Measurements from ENCODE around the gene USP19. TPM values are rescaled to one million over a fixed set of nuclear protein-coding genes. Genes with fewer than 3 reads are reported as not detected.

The USP19 gene
- total RNA-seq (2022; extraction: Qiagen RNA extraction; ENCODE audit: low read depth) = 17.5 to 23.3 TPM (median 21.3 TPM) in 5 replicates

DNA sequence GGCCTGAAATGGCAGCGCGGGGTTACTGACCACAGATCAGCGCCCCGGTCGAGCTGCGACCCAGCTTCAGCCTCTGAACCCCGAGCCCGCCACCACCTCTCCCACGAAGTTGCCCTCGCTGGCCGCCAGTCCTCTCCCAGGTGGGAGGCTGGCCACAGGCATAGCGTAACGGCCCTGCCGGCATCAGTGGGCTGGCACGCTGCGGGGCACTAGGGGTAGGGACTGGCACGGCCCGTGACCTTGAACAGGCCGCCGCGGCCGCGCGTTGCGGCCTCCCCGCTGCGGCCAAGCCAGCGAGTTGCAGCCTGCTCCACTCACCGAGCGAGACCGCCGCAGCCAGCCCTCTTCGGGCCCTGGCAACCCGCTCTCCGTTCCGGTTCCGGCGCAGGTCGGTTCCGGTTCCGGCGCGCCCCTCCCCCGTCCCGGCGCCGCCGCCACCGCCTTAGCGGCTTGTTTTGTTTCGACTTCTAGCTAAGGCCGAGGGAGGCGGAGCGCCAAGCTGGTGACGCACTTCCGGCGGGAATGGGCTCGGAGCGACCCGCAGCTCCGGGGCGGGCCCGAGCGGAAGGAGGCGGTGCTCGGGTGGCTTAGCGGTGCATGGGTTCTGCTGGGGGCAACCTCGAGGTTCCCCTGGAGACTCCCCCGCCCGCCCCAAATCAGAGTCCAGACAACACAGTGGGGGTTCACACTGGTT lies at the start of gene USP19:
TSS of gene USP19 (minus strand) at position 386 of the 694 bp plus-strand sequence. CDS start 1,678 bp downstream, outside the sequence.

DNA sequence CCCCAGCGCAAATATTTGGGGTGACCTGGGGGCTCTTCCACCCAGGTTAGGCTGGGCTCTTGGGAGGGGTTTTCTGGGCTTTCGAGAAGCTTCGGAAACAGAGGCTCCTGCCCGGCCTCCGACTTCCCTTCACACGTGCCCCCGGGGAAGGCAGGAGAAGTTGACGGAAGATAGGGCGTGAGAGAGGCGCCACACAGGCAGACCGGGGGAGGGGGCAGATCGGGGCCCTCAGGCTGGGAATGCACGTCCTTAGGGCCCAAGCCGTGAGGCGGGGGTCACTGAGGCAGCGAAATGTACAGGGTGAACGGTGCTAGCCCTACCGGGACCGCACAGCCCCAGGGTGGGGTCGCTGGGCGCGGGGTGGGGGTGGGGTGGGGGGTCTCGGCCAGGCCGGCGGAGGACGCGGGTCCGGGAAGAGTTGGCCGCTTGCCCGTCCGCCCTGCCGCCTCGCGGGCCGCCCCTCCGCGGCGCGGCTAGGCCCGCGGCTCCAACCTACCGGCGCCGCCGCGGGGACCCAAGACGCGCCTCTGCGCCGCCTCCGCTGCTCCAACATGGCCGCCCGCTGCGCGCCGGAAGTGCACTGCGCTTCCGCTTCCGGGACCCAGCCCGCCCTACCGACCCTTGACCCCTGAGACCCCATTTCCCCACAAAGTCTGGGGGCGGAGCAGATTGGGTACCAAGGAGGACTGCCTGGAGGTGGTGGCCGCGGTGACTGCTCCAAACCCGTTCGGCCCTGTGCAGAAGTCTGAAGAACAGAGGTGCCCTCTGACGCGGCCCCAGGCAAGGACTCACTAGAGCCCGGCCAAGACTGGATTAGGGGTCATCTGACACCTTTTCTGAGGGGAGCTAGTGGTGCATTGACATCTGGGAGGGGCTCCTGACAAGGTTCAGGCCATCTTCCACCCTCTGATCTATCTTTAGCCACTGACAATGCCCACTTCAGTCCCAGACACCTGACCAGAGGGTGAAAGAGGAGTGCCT lies 45.4 kb upstream of the USP19 start, which contains the start of gene CCDC71:
TSS of gene CCDC71 (minus strand) at position 561 of the 981 bp plus-strand sequence. CDS start 2,123 bp downstream, outside the sequence.

GRCh38 chr3:49132437-49133225 lies 12.0 kb upstream of the USP19 start, which contains the start of gene LAMB2:
Gene LAMB2, minus strand, starts transcription at chr3:49133050. Its CDS starts 183 bp downstream, at chr3:49132867.

GRCh38 chr3:49104427-49105291 lies 16.0 kb downstream of the USP19 start, which contains the start of gene QARS1:
Gene QARS1, minus strand, starts transcription at chr3:49104757. Its CDS starts 24 bp downstream, at chr3:49104733.

DNA sequence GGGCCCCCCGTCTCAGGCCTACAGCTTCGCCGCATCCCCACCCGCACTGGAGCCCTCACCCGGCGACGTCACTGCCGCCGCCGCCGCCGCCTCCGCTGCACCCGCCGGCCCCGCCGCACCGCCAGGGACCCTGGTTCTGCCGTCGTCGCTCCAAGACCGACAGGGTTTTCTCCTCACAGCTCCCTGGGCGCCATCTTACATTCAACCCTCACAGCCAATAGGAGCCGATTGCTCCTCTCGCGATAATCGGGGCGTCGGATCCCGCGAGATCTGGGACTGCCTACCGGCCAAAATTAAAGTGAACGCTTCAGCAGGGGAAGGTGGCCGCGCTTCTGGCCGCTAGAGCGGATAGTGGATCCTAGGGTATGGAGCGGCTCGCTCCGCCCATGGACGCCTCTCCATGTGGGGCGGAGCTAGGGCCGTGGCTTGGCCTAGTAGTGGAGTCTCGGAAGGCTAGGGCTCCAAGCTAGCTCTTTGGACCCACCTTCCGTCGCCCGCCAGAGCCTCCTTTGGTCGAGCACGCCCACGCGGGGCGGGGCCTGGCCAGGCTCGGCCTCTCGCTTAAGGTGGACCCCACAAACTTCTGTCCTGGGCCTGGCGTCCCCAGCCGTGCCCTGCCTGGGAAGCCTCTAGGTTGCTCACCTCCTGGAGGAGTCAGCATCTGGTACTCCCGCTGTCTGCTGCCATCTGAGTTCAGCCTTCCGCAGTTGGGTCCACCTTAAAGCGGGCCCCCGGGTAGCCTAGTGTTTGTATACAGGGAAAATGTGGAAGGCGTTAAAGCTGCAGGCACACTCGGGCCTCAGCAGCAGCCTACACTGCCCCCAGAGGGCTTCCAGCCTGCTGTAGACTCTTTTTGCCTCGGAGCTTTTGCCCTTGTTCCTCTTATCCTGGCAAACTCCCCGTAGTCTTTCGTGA lies 26.5 kb downstream of the USP19 start, which contains the start of gene QRICH1:
TSS of gene QRICH1 (minus strand) at position 219 of the 915 bp plus-strand sequence. CDS start 17,054 bp downstream, outside the sequence.

Other genes with a start within 250 kb of the USP19 start
- gene SLC25A20, start 221.9 kb downstream of the USP19 start, total RNA-seq (2022; extraction: Qiagen RNA extraction; ENCODE audit: low read depth) = 9.6 to 11.3 TPM (median 10.8 TPM) in 5 replicates
- 51.7 to 59.8 TPM (median 57.3 TPM) in 5 replicates for gene ARIH2, start 202.0 kb downstream of the USP19 start, total RNA-seq (2022; extraction: Qiagen RNA extraction; ENCODE audit: low read depth)
- gene P4HTM, start 130.6 kb downstream of the USP19 start, total RNA-seq (2022; extraction: Qiagen RNA extraction; ENCODE audit: low read depth) = 14.5 to 18.1 TPM (median 16.6 TPM) in 5 replicates
- 61.1 to 69.8 TPM (median 66.9 TPM) in 5 replicates for gene WDR6, start 113.4 kb downstream of the USP19 start, total RNA-seq (2022; extraction: Qiagen RNA extraction; ENCODE audit: low read depth)
- gene DALRD3, start 102.2 kb downstream of the USP19 start, total RNA-seq (2022; extraction: Qiagen RNA extraction; ENCODE audit: low read depth) = 20.4 to 26.4 TPM (median 22.4 TPM) in 5 replicates
- 63.1 to 98.4 TPM (median 86.2 TPM) in 5 replicates for gene NDUFAF3, start 98.7 kb downstream of the USP19 start, total RNA-seq (2022; extraction: Qiagen RNA extraction; ENCODE audit: low read depth)
- gene IMPDH2, start 91.4 kb downstream of the USP19 start, total RNA-seq (2022; extraction: Qiagen RNA extraction; ENCODE audit: low read depth) = 147 to 166 TPM (median 153 TPM) in 5 replicates
- gene QRICH1, start 26.8 kb downstream of the USP19 start, total RNA-seq (2022; extraction: Qiagen RNA extraction; ENCODE audit: low read depth) = 32.8 to 39.1 TPM (median 38.5 TPM) in 5 replicates
- 129 to 152 TPM (median 140 TPM) in 5 replicates for gene QARS1, start 16.1 kb downstream of the USP19 start, total RNA-seq (2022; extraction: Qiagen RNA extraction; ENCODE audit: low read depth)
- gene LAMB2, start 12.2 kb upstream of the USP19 start, total RNA-seq (2022; extraction: Qiagen RNA extraction; ENCODE audit: low read depth) = 86.4 to 110 TPM (median 98.1 TPM) in 5 replicates
- gene CCDC71, start 45.5 kb upstream of the USP19 start, total RNA-seq (2022; extraction: Qiagen RNA extraction; ENCODE audit: low read depth) = 11.0 to 14.9 TPM (median 12.2 TPM) in 5 replicates
- gene KLHDC8B, start 50.8 kb upstream of the USP19 start, total RNA-seq (2022; extraction: Qiagen RNA extraction; ENCODE audit: low read depth) = 4.6 to 6.7 TPM (median 4.9 TPM) in 5 replicates
- 1.5 to 2.1 TPM (median 1.8 TPM) in 5 replicates for gene C3orf62, start 156.4 kb upstream of the USP19 start, total RNA-seq (2022; extraction: Qiagen RNA extraction; ENCODE audit: low read depth)
- 11.7 to 14.8 TPM (median 14.7 TPM) in 5 replicates for gene USP4, start 219.2 kb upstream of the USP19 start, total RNA-seq (2022; extraction: Qiagen RNA extraction; ENCODE audit: low read depth)
- 277 to 306 TPM (median 292 TPM) in 5 replicates for gene GPX1, start 237.5 kb upstream of the USP19 start, total RNA-seq (2022; extraction: Qiagen RNA extraction; ENCODE audit: low read depth)